ENCODE measurements around the gene KIAA2012. TPM values are rescaled to one million over a fixed set of nuclear protein-coding genes. Genes with fewer than 3 reads are reported as not detected.
"Not testable (repeated sequence)": the region's sequence is repeated elsewhere in the genome, so short reads cannot be mapped to it uniquely, and the experiment has no call there.

Gene KIAA2012
- total RNA-seq, 1 donor from 2014 or later, result 0.11 TPM

- H3K27me3 ChIP-seq, result no peaks in the 10 kb centered on the region
- intact Hi-C loops (cut with DNase I), result no loop called here
- H3K9me3 ChIP-seq, result no peaks in the 10 kb centered on the region
- TF ChIP-seq, protein P1, sequence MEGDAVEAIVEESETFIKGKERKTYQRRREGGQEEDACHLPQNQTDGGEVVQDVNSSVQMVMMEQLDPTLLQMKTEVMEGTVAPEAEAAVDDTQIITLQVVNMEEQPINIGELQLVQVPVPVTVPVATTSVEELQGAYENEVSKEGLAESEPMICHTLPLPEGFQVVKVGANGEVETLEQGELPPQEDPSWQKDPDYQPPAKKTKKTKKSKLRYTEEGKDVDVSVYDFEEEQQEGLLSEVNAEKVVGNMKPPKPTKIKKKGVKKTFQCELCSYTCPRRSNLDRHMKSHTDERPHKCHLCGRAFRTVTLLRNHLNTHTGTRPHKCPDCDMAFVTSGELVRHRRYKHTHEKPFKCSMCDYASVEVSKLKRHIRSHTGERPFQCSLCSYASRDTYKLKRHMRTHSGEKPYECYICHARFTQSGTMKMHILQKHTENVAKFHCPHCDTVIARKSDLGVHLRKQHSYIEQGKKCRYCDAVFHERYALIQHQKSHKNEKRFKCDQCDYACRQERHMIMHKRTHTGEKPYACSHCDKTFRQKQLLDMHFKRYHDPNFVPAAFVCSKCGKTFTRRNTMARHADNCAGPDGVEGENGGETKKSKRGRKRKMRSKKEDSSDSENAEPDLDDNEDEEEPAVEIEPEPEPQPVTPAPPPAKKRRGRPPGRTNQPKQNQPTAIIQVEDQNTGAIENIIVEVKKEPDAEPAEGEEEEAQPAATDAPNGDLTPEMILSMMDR (IDR thresholded peaks at IDR 0.05), result no peak
- H3K4me3 ChIP-seq, result no peak overlapping the region
- peaks cover 13 to 20% of the 10 kb centered on the region in 2 donors for H3K36me3 ChIP-seq
- DNase-seq (ENCODE audit: low spot score in 2 of 2), result no peak
- H3K27ac ChIP-seq, result no peak overlapping the region
- peaks cover 0 to 5% of the 10 kb centered on the region in 2 donors for H3K4me1 ChIP-seq
Observed at GRCh38 chr2:202221873-202222272, 148.8 kb downstream of the KIAA2012 start.

GRCh38 chr2:202237787-202238233 is 164.8 kb downstream of the KIAA2012 start:
- Histone ChIP-seq H3K27me3 (no peaks in the 10 kb centered on the region), H3K36me3 (no peaks in the 10 kb centered on the region), H3K9me3 (no peaks in the 10 kb centered on the region), H3K4me1 (peaks cover 0 to 13% of the 10 kb centered on the region in 2 donors), H3K4me3 (peak overlapping the region; percentile 89 to 93), H3K27ac (peak overlapping the region; percentile 88)
- TF ChIP-seq, protein P1 (IDR thresholded peaks at IDR 0.05), result no peak
- intact Hi-C loops (cut with DNase I), result loop anchor here (1.0 kb wide), 1 partner anchor 27 kb away; the partner anchor contains the start of gene NOP58
- peak in 1 of 2 donors; percentile 63 for DNase-seq (ENCODE audit: low spot score in 2 of 2)

GRCh38 chr2:202238234-202239197 is 165.5 kb downstream of the KIAA2012 start, which contains the start of gene SUMO1:
Gene SUMO1 (minus strand): TSS chr2:202238597. CDS start chr2:202238451, 146 bp downstream.
- H3K27ac ChIP-seq, result peak within 1 kb of the TSS; percentile 88
- peak within 1 kb of the TSS; percentile 89 to 93 for H3K4me3 ChIP-seq
- H3K4me1 ChIP-seq, result peaks cover 0 to 13% of the 10 kb centered on the region in 2 donors
- TF ChIP-seq, protein P1 (IDR thresholded peaks at IDR 0.05), result peak in 1 of 3 experiments; percentile 15
- H3K27me3 ChIP-seq, result no peaks in the 10 kb centered on the region
- H3K36me3 ChIP-seq, result no peaks in the 10 kb centered on the region
- H3K9me3 ChIP-seq, result no peaks in the 10 kb centered on the region
- intact Hi-C loops (cut with DNase I), result loop anchor here (1.0 kb wide), 1 partner anchor 27 kb away; the partner anchor contains the start of gene NOP58
- DNase-seq (ENCODE audit: low spot score in 2 of 2), result peak; percentile 82 to 95

DNA sequence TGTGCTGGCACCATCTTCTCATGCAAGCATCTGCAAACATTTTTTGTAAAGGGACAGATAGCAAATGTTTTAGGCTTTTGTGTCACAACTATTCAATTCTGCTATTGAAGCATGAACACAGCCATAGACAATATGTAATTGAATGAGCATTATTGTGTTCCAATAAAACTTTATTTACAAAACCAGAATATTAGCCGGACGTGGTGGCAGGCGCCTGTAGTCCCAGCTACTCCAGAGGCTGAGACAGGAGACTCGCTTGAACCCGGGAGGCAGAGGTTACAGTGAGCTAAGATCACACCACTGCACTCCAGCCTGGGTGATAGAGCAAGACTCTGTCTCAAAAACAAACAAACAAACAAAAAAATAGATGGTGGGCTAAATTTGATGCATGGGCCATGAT is 174.7 kb downstream of the KIAA2012 start:
- H3K4me3 ChIP-seq; intact Hi-C loops (cut with DNase I); DNase-seq (ENCODE audit: low spot score in 2 of 2); H3K36me3 ChIP-seq; H3K27ac ChIP-seq; H3K9me3 ChIP-seq; H3K4me1 ChIP-seq; H3K27me3 ChIP-seq: not testable (repeated sequence)

DNA sequence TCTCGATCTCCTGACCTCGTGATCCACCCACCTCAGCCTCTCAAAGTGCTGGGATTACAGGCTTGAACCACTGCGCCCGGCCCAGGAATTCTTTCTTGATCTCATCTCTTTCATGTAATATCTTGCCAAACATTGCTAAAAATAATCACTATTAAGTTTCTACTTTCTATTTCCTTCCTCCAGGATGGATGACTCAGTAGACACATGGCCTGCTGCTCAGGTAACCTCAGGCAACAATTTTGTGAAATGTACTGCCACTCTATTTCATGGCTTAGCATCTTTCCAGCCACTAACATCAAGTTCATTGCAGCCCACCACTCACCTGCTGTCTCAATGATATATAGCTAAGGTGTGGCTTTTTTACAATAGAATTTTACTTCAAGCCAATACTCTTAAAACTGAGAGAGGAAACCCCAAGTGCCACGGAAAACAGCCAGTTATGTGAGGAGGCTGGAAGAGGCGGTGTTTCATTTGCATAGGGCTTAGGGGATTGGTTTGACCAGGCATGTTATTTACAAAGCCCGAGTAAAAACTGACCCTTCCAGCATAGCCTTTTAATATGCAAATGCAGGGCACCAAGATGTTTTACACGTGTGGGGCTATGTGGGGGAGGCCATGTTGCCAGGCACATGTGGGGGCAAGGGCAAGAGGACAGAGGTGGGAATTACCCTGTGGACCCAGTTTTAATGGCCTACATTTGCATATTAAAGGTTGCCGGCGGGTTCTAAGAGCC is 176.6 kb downstream of the KIAA2012 start:
- no peak for DNase-seq (ENCODE audit: low spot score in 2 of 2)
- TF ChIP-seq, protein P1 (IDR thresholded peaks at IDR 0.05), result no peak
- H3K36me3 ChIP-seq, result no peaks in the 10 kb centered on the region
- H3K27me3 ChIP-seq, result no peaks in the 10 kb centered on the region
- H3K4me1 ChIP-seq, result no peaks in the 10 kb centered on the region
- intact Hi-C loops (cut with DNase I), result no loop called here
- H3K27ac ChIP-seq, result no peak overlapping the region
- H3K4me3 ChIP-seq, result no peak overlapping the region
- H3K9me3 ChIP-seq, result no peaks in the 10 kb centered on the region
